Mucosa of rectum (tissue), 2 donors: Measurements from ENCODE around the gene CDH13.

Experiments
- H3K27ac ChIP-seq, 2 donors: one replicate each; pipeline ENCODE4 v1.7.0; 2013; ENCODE audit warnings: inconsistent platforms in 2 of 2, low read depth in 2 of 2, low read length in 2 of 2
- H3K27me3 ChIP-seq, 2 donors: one replicate each; pipeline ENCODE4 v1.7.0; 2013; ENCODE audit warnings: low read length in 2 of 2; ENCODE audit not compliant: control insufficient read depth in 2 of 2, insufficient read depth in 2 of 2
- H3K36me3 ChIP-seq, 2 donors: one replicate each; pipeline ENCODE4 v1.7.0; 2013; ENCODE audit warnings: low read length in 2 of 2; ENCODE audit not compliant: control insufficient read depth in 2 of 2, insufficient read depth in 2 of 2
- H3K4me1 ChIP-seq, 2 donors: one replicate each; pipeline ENCODE4 v1.7.0; 2013; ENCODE audit warnings: low read length in 2 of 2, mild to moderate bottlenecking in 1 of 2; ENCODE audit not compliant: control insufficient read depth in 2 of 2, insufficient read depth in 2 of 2
- H3K4me3 ChIP-seq, 2 donors: one replicate each; pipeline ENCODE4 v1.7.0; 2013; ENCODE audit warnings: low read length in 2 of 2
- H3K9ac ChIP-seq, 2 donors: one replicate each; pipeline ENCODE4 v1.7.0; 2013; ENCODE audit warnings: low read length in 2 of 2, low read depth in 1 of 2, mild to moderate bottlenecking in 1 of 2
- H3K9me3 ChIP-seq, 2 donors: one replicate each; pipeline ENCODE4 v1.7.0; 2013; ENCODE audit warnings: low read length in 2 of 2; ENCODE audit not compliant: control insufficient read depth in 2 of 2
- donor health status: healthy.
- donor health status: Normal muscosa, but diverticular disease.

The CDH13 gene

GRCh38 chr16:83574388-83574787 is 947.6 kb downstream of the CDH13 start:
- Histone ChIP-seq H3K36me3 (no peaks in the 10 kb centered on the region), H3K27me3 (no peaks in the 10 kb centered on the region), H3K9me3 (no peaks in the 10 kb centered on the region), H3K27ac (no peak overlapping the region), H3K4me1 (no peaks in the 10 kb centered on the region), H3K4me3 (no peak overlapping the region), H3K9ac (no peak overlapping the region)

GRCh38 chr16:83577078-83577745 is 950.4 kb downstream of the CDH13 start:
- H3K4me1 ChIP-seq, result no peaks in the 10 kb centered on the region
- no peaks in the 10 kb centered on the region for H3K36me3 ChIP-seq
- H3K27me3 ChIP-seq, result no peaks in the 10 kb centered on the region
- H3K9ac ChIP-seq, result no peak overlapping the region
- no peak overlapping the region for H3K27ac ChIP-seq
- no peak overlapping the region for H3K4me3 ChIP-seq
- H3K9me3 ChIP-seq, result no peaks in the 10 kb centered on the region

- H3K27me3 ChIP-seq, result no peaks in the 10 kb centered on the region
- H3K4me1 ChIP-seq, result no peaks in the 10 kb centered on the region
- H3K27ac ChIP-seq, result no peak overlapping the region
- H3K36me3 ChIP-seq, result no peaks in the 10 kb centered on the region
- no peaks in the 10 kb centered on the region for H3K9me3 ChIP-seq
- no peak overlapping the region for H3K9ac ChIP-seq
- H3K4me3 ChIP-seq, result no peak overlapping the region
Measured at GRCh38 chr16:83578171-83578570, 951.4 kb downstream of the CDH13 start.

GRCh38 chr16:83579027-83579426 is 952.3 kb downstream of the CDH13 start:
- no peak overlapping the region for H3K4me3 ChIP-seq
- no peak overlapping the region for H3K9ac ChIP-seq
- no peaks in the 10 kb centered on the region for H3K27me3 ChIP-seq
- no peak overlapping the region for H3K27ac ChIP-seq
- no peaks in the 10 kb centered on the region for H3K36me3 ChIP-seq
- H3K9me3 ChIP-seq, result no peaks in the 10 kb centered on the region
- H3K4me1 ChIP-seq, result no peaks in the 10 kb centered on the region

- no peaks in the 10 kb centered on the region for H3K4me1 ChIP-seq
- no peak overlapping the region for H3K9ac ChIP-seq
- no peaks in the 10 kb centered on the region for H3K27me3 ChIP-seq
- H3K4me3 ChIP-seq, result no peak overlapping the region
- no peaks in the 10 kb centered on the region for H3K36me3 ChIP-seq
- H3K9me3 ChIP-seq, result no peaks in the 10 kb centered on the region
- no peak overlapping the region for H3K27ac ChIP-seq
Measured at GRCh38 chr16:83579436-83579835, 952.7 kb downstream of the CDH13 start.

- Histone ChIP-seq H3K4me1 (no peaks in the 10 kb centered on the region), H3K9me3 (no peaks in the 10 kb centered on the region), H3K4me3 (no peak overlapping the region), H3K36me3 (no peaks in the 10 kb centered on the region), H3K27me3 (no peaks in the 10 kb centered on the region), H3K27ac (no peak overlapping the region), H3K9ac (no peak overlapping the region)
Measured at GRCh38 chr16:83581082-83581481, 954.3 kb downstream of the CDH13 start.

GRCh38 chr16:83581994-83582747 is 955.4 kb downstream of the CDH13 start:
- Histone ChIP-seq H3K4me3 (no peak overlapping the region), H3K9ac (no peak overlapping the region)

GRCh38 chr16:83586036-83586435 is 959.3 kb downstream of the CDH13 start:
- no peaks in the 10 kb centered on the region for H3K9me3 ChIP-seq
- H3K4me3 ChIP-seq, result no peak overlapping the region
- no peaks in the 10 kb centered on the region for H3K36me3 ChIP-seq
- no peaks in the 10 kb centered on the region for H3K4me1 ChIP-seq
- H3K9ac ChIP-seq, result no peak overlapping the region
- no peak overlapping the region for H3K27ac ChIP-seq
- no peaks in the 10 kb centered on the region for H3K27me3 ChIP-seq

More at GRCh38 chr16:83581994-83582747, 955.4 kb downstream of the CDH13 start:
- no peak overlapping the region for H3K27ac ChIP-seq
- no peaks in the 10 kb centered on the region for H3K36me3 ChIP-seq
- no peaks in the 10 kb centered on the region for H3K4me1 ChIP-seq
- no peaks in the 10 kb centered on the region for H3K9me3 ChIP-seq
- no peaks in the 10 kb centered on the region for H3K27me3 ChIP-seq

- Histone ChIP-seq H3K4me3 (no peak overlapping the region), H3K4me1 (no peaks in the 10 kb centered on the region), H3K27me3 (no peaks in the 10 kb centered on the region), H3K9me3 (no peaks in the 10 kb centered on the region), H3K9ac (no peak overlapping the region), H3K27ac (no peak overlapping the region), H3K36me3 (no peaks in the 10 kb centered on the region)
Measured at GRCh38 chr16:83586461-83587200, 959.9 kb downstream of the CDH13 start.

GRCh38 chr16:83587201-83587600 is 960.4 kb downstream of the CDH13 start:
- Histone ChIP-seq H3K36me3 (no peaks in the 10 kb centered on the region), H3K9ac (no peak overlapping the region), H3K9me3 (no peaks in the 10 kb centered on the region), H3K27ac (no peak overlapping the region), H3K27me3 (no peaks in the 10 kb centered on the region), H3K4me3 (no peak overlapping the region), H3K4me1 (no peaks in the 10 kb centered on the region)
